ENCODE data around the gene APBA2. TPM values are rescaled to one million over a fixed set of nuclear protein-coding genes. Genes with fewer than 3 reads are reported as not detected.
"Not testable (repeated sequence)": the region's sequence is repeated elsewhere in the genome, so short reads cannot be mapped to it uniquely, and the experiment has no call there.

APBA2 gene
- 1 to 10 TPM in 2 of 3 donors, under 1 TPM in 1; 0.97 to 2.9 (median 1.8) TPM for polyA plus RNA-seq

GRCh38 chr15:28885630-28886430, at the start of gene APBA2:
Gene APBA2 (plus strand): TSS chr15:28885974. CDS start chr15:29053885, 167,911 bp downstream.
- WGBS, 3 donors: 1% methylated on average over 92 to 109 of the region's 109 CpGs
- H3K27ac ChIP-seq (ENCODE audit: low read depth, low read length): no peak within 1 kb of the TSS

GRCh38 chr15:28840285-28840684, 45.5 kb upstream of the APBA2 start:
- 63 to 72% (median 69%) methylated on average over 4 to 6 of the region's 9 CpGs for WGBS, 3 donors
- H3K27ac ChIP-seq (ENCODE audit: low read depth, low read length): not testable (repeated sequence)

- H3K27ac ChIP-seq (ENCODE audit: low read depth, low read length): not testable (repeated sequence)
- 76 to 78% (median 76%) methylated on average over 9 to 11 of the region's 11 CpGs for WGBS, 3 donors
Observed at GRCh38 chr15:28842210-28842609, 43.6 kb upstream of the APBA2 start.

GRCh38 chr15:28843520-28843919, 42.3 kb upstream of the APBA2 start:
- WGBS, 3 donors: 95 to 98% (median 96%) methylated on average over 12 of the region's 12 CpGs

GRCh38 chr15:28844147-28844546, 41.6 kb upstream of the APBA2 start:
- 71 to 88% (median 87%) methylated on average over 5 to 7 of the region's 14 CpGs for WGBS, 3 donors
- not testable (repeated sequence) for H3K27ac ChIP-seq (ENCODE audit: low read depth, low read length)

More at GRCh38 chr15:28843520-28843919, 42.3 kb upstream of the APBA2 start:
- H3K27ac ChIP-seq (ENCODE audit: low read depth, low read length): not testable (repeated sequence)

GRCh38 chr15:28847247-28847646, 38.5 kb upstream of the APBA2 start:
- H3K27ac ChIP-seq (ENCODE audit: low read depth, low read length): not testable (repeated sequence)
- WGBS, 3 donors: 61 to 71% (median 65%) methylated on average over 5 of the region's 5 CpGs

- 91 to 98% (median 94%) methylated on average over 6 to 9 of the region's 9 CpGs for WGBS, 3 donors
- H3K27ac ChIP-seq (ENCODE audit: low read depth, low read length): not testable (repeated sequence)
Observed at GRCh38 chr15:28847959-28848358, 37.8 kb upstream of the APBA2 start.

GRCh38 chr15:28848521-28848920, 37.3 kb upstream of the APBA2 start, which contains the start of gene GOLGA6L7:
Gene GOLGA6L7 (minus strand): TSS chr15:28848644. CDS start chr15:28848549, 95 bp downstream.
- 89 to 97% (median 93%) methylated on average over 13 of the region's 13 CpGs for WGBS, 3 donors
- H3K27ac ChIP-seq (ENCODE audit: low read depth, low read length): not testable (repeated sequence)

GRCh38 chr15:28849271-28849670, 36.5 kb upstream of the APBA2 start:
- 93 to 94% (median 94%) methylated on average over 1 to 13 of the region's 17 CpGs for WGBS, 3 donors
- H3K27ac ChIP-seq (ENCODE audit: low read depth, low read length): not testable (repeated sequence)

- H3K27ac ChIP-seq (ENCODE audit: low read depth, low read length): not testable (repeated sequence)
- 92 to 97% (median 93%) methylated on average over 14 to 25 of the region's 31 CpGs for WGBS, 3 donors
Observed at GRCh38 chr15:28849766-28850165, 36.0 kb upstream of the APBA2 start.

GRCh38 chr15:28853654-28854053, 32.1 kb upstream of the APBA2 start:
- H3K27ac ChIP-seq (ENCODE audit: low read depth, low read length): not testable (repeated sequence)
- 58 to 70% (median 64%) methylated on average over 5 of the region's 5 CpGs for WGBS, 3 donors

GRCh38 chr15:28854578-28854977, 31.2 kb upstream of the APBA2 start:
- WGBS, 3 donors: 48 to 80% (median 78%) methylated on average over 2 of the region's 2 CpGs

GRCh38 chr15:28861031-28861534, 24.7 kb upstream of the APBA2 start:
- H3K27ac ChIP-seq (ENCODE audit: low read depth, low read length): no peak overlapping the region
- WGBS, 3 donors: 55 to 85% (median 64%) methylated on average over 16 of the region's 16 CpGs

More at GRCh38 chr15:28854578-28854977, 31.2 kb upstream of the APBA2 start:
- not testable (repeated sequence) for H3K27ac ChIP-seq (ENCODE audit: low read depth, low read length)

GRCh38 chr15:28861589-28862293, 24.0 kb upstream of the APBA2 start:
- 84 to 94% (median 85%) methylated on average over 11 of the region's 11 CpGs for WGBS, 3 donors
- H3K27ac ChIP-seq (ENCODE audit: low read depth, low read length): not testable (repeated sequence)

- no peak overlapping the region for H3K27ac ChIP-seq (ENCODE audit: low read depth, low read length)
- WGBS, 3 donors: 65 to 87% (median 66%) methylated on average over 9 of the region's 9 CpGs
Observed at GRCh38 chr15:28868744-28869345, 16.9 kb upstream of the APBA2 start.

GRCh38 chr15:28871168-28871567, 14.6 kb upstream of the APBA2 start:
- H3K27ac ChIP-seq (ENCODE audit: low read depth, low read length): no peak overlapping the region
- WGBS, 3 donors: 86 to 93% (median 91%) methylated on average over 3 of the region's 3 CpGs

- H3K27ac ChIP-seq (ENCODE audit: low read depth, low read length): no peak overlapping the region
- 56 to 87% (median 85%) methylated on average over 5 of the region's 5 CpGs for WGBS, 3 donors
Observed at GRCh38 chr15:28873006-28873405, 12.8 kb upstream of the APBA2 start.

- 35 to 70% (median 68%) methylated on average over 10 of the region's 10 CpGs for WGBS, 3 donors
- no peak overlapping the region for H3K27ac ChIP-seq (ENCODE audit: low read depth, low read length)
Observed at GRCh38 chr15:28873585-28874190, 12.1 kb upstream of the APBA2 start.
